K562 (cell line): Measurements from ENCODE around the gene GSTM2. TPM values are rescaled to one million over a fixed set of nuclear protein-coding genes. Genes with fewer than 3 reads are reported as not detected.

ENCODE experiments used
- ATAC-seq: fragments of 200-7000 bp; cut with Tn5 transposase; 3 replicates; pipeline ENCODE4 v1.9.1; 2020; ENCODE audit warnings: moderate library complexity
- BruUV-seq: library from RNA; stranded (reverse); fragments of 400-500 nt; replicated peaks from 2 replicates; lab custom pipeline; 2021; lab: Mats Ljungman, UMichigan
- CTCF ChIA-PET: fragments of 300-600 bp; formaldehyde crosslinking; extraction: SDS; loops from one replicate; lab custom pipeline; 2021; ENCODE audit warnings: low intra/inter-chr PET ratio; lab: Yijun Ruan, JAX
- POLR2A ChIA-PET: fragments of 300-600, 350-650 bp; sonication (Branson Sonifier 250); formaldehyde crosslinking; extraction: SDS; loops from one replicate; lab custom pipeline; 2021; ENCODE audit warnings: antibody characterized with exemption, inconsistent platforms; lab: Yijun Ruan, JAX
- DNase-seq, 4 experiments: peaks; one replicate each; pipeline versions ENCODE4 v3.0.0 to v3.0.0-alpha.2; 2011 to 2018; ENCODE audit warnings: low spot score in 3 of 4, mixed read lengths in 3 of 4; ENCODE audit errors: extremely low read depth in 1 of 4
- FAIRE-seq: peaks from 2 replicates; lab custom pipeline; 2011; peaks lifted over from hg19 to GRCh38; lab: Jason Lieb, UNC
- H2AFZ ChIP-seq: 2 replicates; pipeline ENCODE4 v1.6.0; 2011; ENCODE audit warnings: low read depth, low read length, control low read depth, inconsistent platforms
- H3K27ac ChIP-seq: fragments of 200-600 bp; 3 replicates; pipeline ENCODE4 v1.8.0; 2011; ENCODE audit warnings: low read depth, mild to moderate bottlenecking, control low read depth, inconsistent platforms, low read length, moderate library complexity, mixed read lengths; ENCODE audit errors: extremely low read depth
- H3K27me3 ChIP-seq, 2 experiments: fragments of 300-600 bp in 1 of 2; 2 replicates in 1 of 2; 3 replicates in 1 of 2; pipeline versions ENCODE4 v1.6.0 to v1.8.0; 2011; ENCODE audit warnings: inconsistent platforms in 2 of 2, low read length in 2 of 2, mild to moderate bottlenecking in 1 of 2, mixed read lengths in 1 of 2, moderate library complexity in 1 of 2; ENCODE audit not compliant: control insufficient read depth in 2 of 2, insufficient read depth in 2 of 2
- H3K36me3 ChIP-seq: fragments of 300-600 bp; 3 replicates; pipeline ENCODE4 v1.8.0; 2011; ENCODE audit warnings: mild to moderate bottlenecking, low read length, inconsistent platforms; ENCODE audit not compliant: control insufficient read depth, insufficient read depth
- H3K4me1 ChIP-seq, 2 experiments: fragments of 200-600 bp in 1 of 2; replicated peaks in 1 of 2; 2 replicates in 1 of 2; 3 replicates in 1 of 2; pipeline versions ENCODE4 v1.5.1 to v1.8.0; 2011; ENCODE audit warnings: inconsistent platforms in 2 of 2, low read length in 2 of 2, mild to moderate bottlenecking in 1 of 2, mixed read lengths in 1 of 2, moderate library complexity in 1 of 2; ENCODE audit not compliant: control insufficient read depth in 2 of 2, insufficient read depth in 2 of 2
- H3K4me2 ChIP-seq: 2 replicates; pipeline ENCODE4 v1.6.1; 2011; ENCODE audit warnings: low read length, control low read depth, inconsistent platforms, mixed read lengths; ENCODE audit not compliant: insufficient read depth
- H3K4me3 ChIP-seq: fragments of 200-600 bp; sonication (generic), shearing (Covaris generic); 2 replicates; pipeline ENCODE4 v1.5.1; 2016; ENCODE audit warnings: control low read depth, inconsistent platforms
- H3K79me2 ChIP-seq: fragments of 200-600 bp; 3 replicates; pipeline ENCODE4 v1.8.0; 2011; ENCODE audit warnings: low read length, inconsistent platforms; ENCODE audit not compliant: control insufficient read depth, insufficient read depth
- H3K9ac ChIP-seq, 2 experiments: 2 replicates each; pipeline versions ENCODE4 v1.6.0 to v1.6.1; 2011; ENCODE audit warnings: low read depth in 2 of 2, low read length in 2 of 2, control low read depth in 1 of 2, inconsistent platforms in 1 of 2, mild to moderate bottlenecking in 1 of 2, mixed read lengths in 1 of 2; ENCODE audit not compliant: insufficient read depth in 1 of 2
- H3K9me1 ChIP-seq: one replicate; pipeline ENCODE4 v1.6.0; 2011; ENCODE audit warnings: inconsistent platforms, mild to moderate bottlenecking, low read length, moderate library complexity; ENCODE audit not compliant: control insufficient read depth, insufficient read depth
- H3K9me3 ChIP-seq: replicated peaks from 2 replicates; pipeline ENCODE4 v1.5.1; 2011; ENCODE audit warnings: low read depth, low read length, inconsistent platforms; ENCODE audit not compliant: control insufficient read depth, insufficient read depth
- H4K20me1 ChIP-seq: replicated peaks from 2 replicates; pipeline ENCODE4 v1.6.1; 2011; ENCODE audit warnings: low read length, inconsistent platforms, mixed read lengths; ENCODE audit not compliant: control insufficient read depth, insufficient read depth
- BCOR ChIP-seq: fragments of 450-650 bp; IDR thresholded peaks from 2 replicates; pipeline ENCODE4 v1.6.1; 2016
- KDM5B ChIP-seq: fragments of 200-600 bp; sonication (generic); IDR thresholded peaks from 2 replicates; pipeline ENCODE4 v1.6.1; 2012; ENCODE audit warnings: low read depth, mild to moderate bottlenecking, moderate library complexity, low read length, control low read depth, inconsistent platforms; ENCODE audit not compliant: insufficient replicate concordance
- SLC30A9 ChIP-seq: fragments of 250-450 bp; sonication (Bioruptor Pico); IDR thresholded peaks from 2 replicates; pipeline ENCODE4 v1.8.0; 2022; ENCODE audit warnings: mild to moderate bottlenecking, moderate library complexity
- ZFP36 ChIP-seq: fragments of 150-350 bp; IDR thresholded peaks from 2 replicates; pipeline ENCODE4 v1.6.1; 2018; ENCODE audit warnings: low read length, low read depth; ENCODE audit not compliant: partially characterized antibody
- WGBS: fragments of 100-300 bp; shearing (Covaris generic); methylation state at CpG from one replicate; pipeline ENCODE4 v1.1.6; 2016; ENCODE audit warnings: low coverage, mixed read lengths; ENCODE audit not compliant: insufficient coverage; ENCODE audit errors: missing lambda C conversion rate; 5-methylcytosine and 5-hydroxymethylcytosine counted together
- in situ Hi-C: fragments of 300-500 bp; cut with MboI; formaldehyde crosslinking; loops from 4 replicates; pipeline ENCODE4 v1.15.0; 2018; ENCODE audit warnings: inconsistent platforms, mixed read lengths
- intact Hi-C: fragments of 100-400 bp; cut with micrococcal nuclease; formaldehyde crosslinking; loops from 2 replicates; pipeline ENCODE4 v1.14.2; 2022
- polyA plus RNA-seq, 8 experiments: library from polyadenylated mRNA; depleted of rRNA in 4 of 8; stranded (reverse) in 5 of 8; unstranded in 3 of 8; fragments of >200 nt; fragmentation: Nextera tagmentation in 2 of 8; fragmentation: Illumina TruSeq in 1 of 8; extraction: Ambion mirVana in 2 of 8; extraction: Trizol in 1 of 8; gene quantifications; 2 replicates each; pipeline versions ENCODE4 v1.2.1 to v1.2.3, GENCODE V29; 2011 to 2014; ENCODE audit warnings: inconsistent platforms in 1 of 8, missing spikeins in 1 of 8
- total RNA-seq, 7 experiments: library from RNA; depleted of rRNA in 6 of 7; stranded (reverse); fragments of >200 nt in 6 of 7; fragmentation: Illumina TruSeq in 2 of 7; extraction: Trizol in 2 of 7; gene quantifications; 2 replicates each; pipeline versions ENCODE4 v1.2.1 to v1.2.3, GENCODE V29; 2011 to 2021; ENCODE audit warnings: low replicate concordance in 1 of 7
- TF ChIP-seq, protein P1 (sequence below): sonication (generic); formaldehyde crosslinking; IDR thresholded peaks from 2 replicates; pipeline ENCODE4 v1.8.0; 2022; ENCODE audit warnings: mild to moderate bottlenecking, missing genetic modification reagents

The GSTM2 gene
- total and polyA plus RNA-seq, 9 of the 15 experiments (the other 6 are each of a cell fraction or from before 2014, with no cell fraction given), result 1.6 to 15.1 (median 6.8) TPM

DNA sequence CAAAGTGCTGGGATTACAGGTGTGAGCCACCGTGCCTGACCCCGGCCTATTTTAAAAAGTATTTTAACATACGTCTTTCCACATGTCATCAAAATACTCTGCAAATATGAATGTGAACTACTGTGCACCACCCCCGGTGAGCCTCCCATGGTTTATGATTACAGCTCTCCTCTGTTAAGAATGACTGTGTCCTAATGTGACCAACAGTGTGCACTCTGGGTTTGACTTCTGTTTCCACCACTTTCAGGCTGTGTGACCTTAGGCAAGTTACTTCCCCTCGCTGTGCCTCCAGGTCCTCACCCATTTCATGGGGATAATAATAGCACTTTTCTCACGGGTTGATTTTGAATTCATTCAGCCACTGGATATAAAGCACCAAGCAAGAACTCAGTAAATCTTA lies 33.6 kb upstream of the GSTM2 start:
- Histone ChIP-seq H3K9me1 (peaks cover 5% of the 10 kb centered on the region), H4K20me1 (0 out of 2 replicates have a peak, but pooled peaks cover 4% of the 10 kb centered on the region), H3K27ac (no peak overlapping the region), H2AFZ (no peak overlapping the region), H3K9ac (no peak overlapping the region), H3K79me2 (no peaks in the 10 kb centered on the region), H3K9me3 (no peaks in the 10 kb centered on the region), H3K4me3 (no peak overlapping the region), H3K4me1 (peaks cover 7 to 30% of the 10 kb centered on the region in 2 experiments), H3K27me3 (no peaks in the 10 kb centered on the region; a peak in 1 of 5 replicates), H3K4me2 (no peak overlapping the region), H3K36me3 (peaks cover 28% of the 10 kb centered on the region; the same call in 2 of the 3 replicates)
- intact Hi-C loops (no loop called here), in situ Hi-C loops (no loop called here)
- FAIRE-seq (peak; percentile 75), DNase-seq (no peak), ATAC-seq (no peak)
- TF ChIP-seq ZFP36 (peak; percentile 78), SLC30A9 (CRISPR knock-in tag) (no peak), KDM5B (no peak), BCOR (peak; percentile 64)
- TF ChIP-seq, protein P1, sequence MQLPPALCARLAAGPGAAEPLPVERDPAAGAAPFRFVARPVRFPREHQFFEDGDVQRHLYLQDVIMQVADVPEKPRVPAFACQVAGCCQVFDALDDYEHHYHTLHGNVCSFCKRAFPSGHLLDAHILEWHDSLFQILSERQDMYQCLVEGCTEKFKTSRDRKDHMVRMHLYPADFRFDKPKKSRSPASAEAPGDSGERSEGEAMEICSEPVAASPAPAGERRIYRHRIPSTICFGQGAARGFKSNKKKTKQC, result no peak
- ChIA-PET CTCF (no interaction called here), POLR2A (interaction anchor here (1.1 to 1.2 kb wide), 2 partner anchors 21 to 85 kb away, joined by 3 to 4 read pairs; partner anchors contain the start of gene GNAI3)
- WGBS, result 54% methylated on average over 6 of the region's 6 CpGs
- BruUV-seq, result no TSS peak
